Measurements from ENCODE around the gene PDK2.

DNA sequence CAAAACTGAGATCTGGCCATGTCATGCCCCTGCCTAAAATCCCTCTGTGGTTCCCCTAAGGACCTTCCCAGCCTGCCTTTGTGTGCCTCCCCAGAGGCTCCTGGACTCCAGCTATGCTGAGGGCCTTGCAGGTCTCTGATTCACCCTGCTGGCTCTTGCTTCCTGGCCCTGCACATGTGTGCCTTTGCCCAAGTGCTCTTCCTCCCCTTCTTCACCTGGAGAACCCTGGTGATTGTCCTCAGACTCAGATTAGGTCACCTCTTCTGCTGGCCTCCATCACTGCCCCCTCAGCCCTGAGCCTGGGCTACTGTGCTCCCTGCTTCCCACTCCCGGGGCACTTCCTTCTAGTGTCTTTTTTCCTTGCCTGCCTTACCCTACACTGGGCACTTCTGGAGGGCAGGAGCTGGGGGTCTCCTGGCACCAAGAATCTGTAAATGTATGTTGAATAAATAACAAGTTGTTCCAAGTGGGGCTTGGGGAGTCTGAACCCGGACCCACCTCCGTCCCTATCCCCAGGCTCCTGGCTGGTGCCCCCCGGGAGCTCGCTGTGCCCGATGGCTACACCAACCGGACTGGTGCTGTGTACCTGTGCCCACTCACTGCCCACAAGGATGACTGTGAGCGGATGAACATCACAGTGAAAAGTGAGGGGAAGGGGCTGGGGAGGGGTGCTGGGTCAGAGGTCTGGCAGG lies 31.4 kb upstream of the PDK2 start:
- TF ChIP-seq POLR2A (IDR thresholded peaks at IDR 0.05; ENCODE audit: low read length) (no peak), GATA1 (IDR thresholded peaks at IDR 0.05; ENCODE audit: low read depth, low read length) (no peak)

All from erythroblast (primary cell).